ENCODE measurements around the gene MAGEA4.

GRCh38 chrX:151973851-151974335, 61.2 kb downstream of the MAGEA4 start:
- TF ChIP-seq CTCF (IDR thresholded peaks at IDR 0.05) (no peak), POLR2A (IDR thresholded peaks at IDR 0.05) (no peak)

All from uterus (tissue), 2 donors.